ENCODE measurements around the gene LMBR1L. TPM values are rescaled to one million over a fixed set of nuclear protein-coding genes. Genes with fewer than 3 reads are reported as not detected.
"Not testable (repeated sequence)": the region's sequence is repeated elsewhere in the genome, so short reads cannot be mapped to it uniquely, and the experiment has no call there.

The LMBR1L gene
- total and polyA plus RNA-seq, 2 donors = 35.1 to 112 TPM

DNA sequence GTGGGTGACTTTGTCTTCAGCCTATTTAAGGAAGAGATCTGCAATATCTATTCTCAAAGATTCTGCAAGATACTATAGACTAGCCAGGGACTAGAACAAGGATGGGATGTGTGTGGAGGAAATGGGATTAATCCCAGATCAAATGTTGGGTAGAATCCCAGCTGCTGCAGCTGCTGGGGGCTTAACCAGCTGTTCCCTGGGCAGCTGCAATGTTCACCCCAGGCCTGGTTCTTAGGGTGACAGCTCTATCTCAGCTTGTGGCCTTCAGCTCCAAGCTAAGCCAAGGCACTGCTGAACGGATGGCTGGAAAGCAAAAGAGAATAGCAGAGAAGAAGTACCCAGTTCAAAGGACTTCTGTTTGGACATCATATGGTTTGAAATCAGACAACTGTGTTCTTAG lies 30.9 kb downstream of the LMBR1L start:
- WGBS = 94% methylated on average over 1 of the region's 1 CpG
- DNase-seq (ENCODE audit: low read depth in 6 of 9, low spot score in 9 of 9) = no peak
- Histone ChIP-seq H3K9me3 (ENCODE audit: control insufficient read depth in 2 of 2, insufficient read depth in 1 of 2, low read length in 1 of 2) (no peaks in the 10 kb centered on the region), H3K27me3 (ENCODE audit: control insufficient read depth in 2 of 2, insufficient read depth in 1 of 2, low read length in 1 of 2) (peaks cover 0 to 7% of the 10 kb centered on the region in 2 donors), H3K4me3 (ENCODE audit: low read length in 2 of 2) (no peak overlapping the region), H3K4me1 (ENCODE audit: control insufficient read depth in 2 of 2, insufficient read depth in 2 of 2, low read length in 2 of 2) (no peaks in the 10 kb centered on the region), H3K27ac (ENCODE audit: low read depth in 1 of 2, low read length in 1 of 2) (no peak overlapping the region), H3K36me3 (ENCODE audit: control insufficient read depth in 2 of 2, insufficient read depth in 2 of 2, low read length in 1 of 2) (no peaks in the 10 kb centered on the region)

- 97% methylated on average over 11 of the region's 11 CpGs for WGBS
These were observed 39.7 kb downstream of the LMBR1L start for GRCh38 chr12:49070971-49071370.

DNA sequence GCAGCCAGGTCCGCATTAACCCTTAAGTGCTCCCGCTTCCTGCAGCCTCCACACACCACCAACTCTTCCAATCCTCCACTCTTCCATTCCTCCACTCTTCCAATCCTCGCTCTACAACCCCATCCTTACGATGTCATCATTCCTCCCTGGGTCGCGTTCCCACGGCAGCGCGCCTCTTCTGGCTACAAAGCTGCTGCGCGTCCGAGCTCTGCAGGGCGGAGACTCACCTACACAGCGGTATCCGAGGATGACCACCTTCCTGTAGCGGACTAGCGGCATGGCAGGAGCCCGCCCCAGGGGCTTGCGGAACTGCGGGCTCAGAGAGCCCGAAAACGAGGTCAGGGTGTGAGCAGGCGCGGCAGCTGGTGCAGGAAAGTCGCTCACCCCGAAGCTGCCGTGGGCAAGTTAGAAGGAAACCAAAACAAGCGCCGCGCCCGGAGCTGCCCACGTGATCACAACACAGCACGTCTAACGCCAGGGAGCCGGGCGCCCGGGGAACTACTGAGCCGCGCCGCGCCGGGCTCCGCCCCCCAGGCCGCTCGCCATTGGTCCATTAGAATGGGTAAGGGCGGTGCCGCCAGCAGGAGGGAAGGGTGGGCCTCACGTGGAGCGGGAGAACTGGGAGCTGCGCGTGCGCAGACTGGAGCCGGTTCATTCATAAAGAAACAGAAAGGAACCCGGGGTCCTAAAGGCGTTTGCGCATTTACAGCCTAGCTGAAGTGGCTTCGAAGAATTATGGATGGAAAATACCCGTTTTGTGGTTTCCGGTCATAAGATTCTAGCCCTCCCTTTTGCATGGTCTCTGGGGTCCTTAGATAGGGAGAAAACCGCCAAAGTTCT lies 40.9 kb downstream of the LMBR1L start, which contains the start of gene RHEBL1:
Gene RHEBL1 (minus strand): TSS at position 473 of the 840 bp plus-strand sequence. CDS start 194 bp downstream, at position 279.
- Histone ChIP-seq H3K4me3 (ENCODE audit: low read length in 2 of 2) (peak within 1 kb of the TSS; percentile 62 to 63), H3K36me3 (ENCODE audit: control insufficient read depth in 2 of 2, insufficient read depth in 2 of 2, low read length in 1 of 2) (peaks cover 2 to 6% of the 10 kb centered on the region in 2 donors), H3K27me3 (ENCODE audit: control insufficient read depth in 2 of 2, insufficient read depth in 1 of 2, low read length in 1 of 2) (peaks cover 0 to 2% of the 10 kb centered on the region in 2 donors), H3K4me1 (ENCODE audit: control insufficient read depth in 2 of 2, insufficient read depth in 2 of 2, low read length in 2 of 2) (peaks cover 9 to 14% of the 10 kb centered on the region in 2 donors), H3K9me3 (ENCODE audit: control insufficient read depth in 2 of 2, insufficient read depth in 1 of 2, low read length in 1 of 2) (peaks cover 0 to 3% of the 10 kb centered on the region in 2 donors), H3K27ac (ENCODE audit: low read depth in 1 of 2, low read length in 1 of 2) (peak within 1 kb of the TSS; percentile 71 to 80)
- DNase-seq (ENCODE audit: low read depth in 6 of 9, low spot score in 9 of 9) = peak; percentile 96 to 99 (median 98)
- under 1% methylated on average over 60 of the region's 60 CpGs for WGBS

More at GRCh38 chr12:49070971-49071370, 39.7 kb downstream of the LMBR1L start:
- Histone ChIP-seq H3K27ac (ENCODE audit: low read depth in 1 of 2, low read length in 1 of 2) (no peak overlapping the region), H3K4me3 (ENCODE audit: low read length in 2 of 2) (no peak overlapping the region), H3K9me3 (ENCODE audit: control insufficient read depth in 2 of 2, insufficient read depth in 1 of 2, low read length in 1 of 2) (no peaks in the 10 kb centered on the region), H3K36me3 (ENCODE audit: control insufficient read depth in 2 of 2, insufficient read depth in 2 of 2, low read length in 1 of 2) (no peaks in the 10 kb centered on the region), H3K4me1 (ENCODE audit: control insufficient read depth in 2 of 2, insufficient read depth in 2 of 2, low read length in 2 of 2) (peaks cover 9 to 14% of the 10 kb centered on the region in 2 donors), H3K27me3 (ENCODE audit: control insufficient read depth in 2 of 2, insufficient read depth in 1 of 2, low read length in 1 of 2) (peaks cover 0 to 2% of the 10 kb centered on the region in 2 donors)
- no peak for DNase-seq (ENCODE audit: low read depth in 6 of 9, low spot score in 9 of 9)

GRCh38 chr12:49068879-49069506 lies 41.7 kb downstream of the LMBR1L start:
- peaks cover 0 to 2% of the 10 kb centered on the region in 2 donors for H3K27me3 ChIP-seq (ENCODE audit: control insufficient read depth in 2 of 2, insufficient read depth in 1 of 2, low read length in 1 of 2)
- peak overlapping the region; percentile 62 to 63 for H3K4me3 ChIP-seq (ENCODE audit: low read length in 2 of 2)
- DNase-seq (ENCODE audit: low read depth in 6 of 9, low spot score in 9 of 9) = no peak
- 33% methylated on average over 21 of the region's 21 CpGs for WGBS
- peaks cover 9 to 14% of the 10 kb centered on the region in 2 donors for H3K4me1 ChIP-seq (ENCODE audit: control insufficient read depth in 2 of 2, insufficient read depth in 2 of 2, low read length in 2 of 2)
- peaks cover 0 to 3% of the 10 kb centered on the region in 2 donors for H3K9me3 ChIP-seq (ENCODE audit: control insufficient read depth in 2 of 2, insufficient read depth in 1 of 2, low read length in 1 of 2)
- H3K36me3 ChIP-seq (ENCODE audit: control insufficient read depth in 2 of 2, insufficient read depth in 2 of 2, low read length in 1 of 2) = peaks cover 4 to 7% of the 10 kb centered on the region in 2 donors
- no peak overlapping the region for H3K27ac ChIP-seq (ENCODE audit: low read depth in 1 of 2, low read length in 1 of 2)

DNA sequence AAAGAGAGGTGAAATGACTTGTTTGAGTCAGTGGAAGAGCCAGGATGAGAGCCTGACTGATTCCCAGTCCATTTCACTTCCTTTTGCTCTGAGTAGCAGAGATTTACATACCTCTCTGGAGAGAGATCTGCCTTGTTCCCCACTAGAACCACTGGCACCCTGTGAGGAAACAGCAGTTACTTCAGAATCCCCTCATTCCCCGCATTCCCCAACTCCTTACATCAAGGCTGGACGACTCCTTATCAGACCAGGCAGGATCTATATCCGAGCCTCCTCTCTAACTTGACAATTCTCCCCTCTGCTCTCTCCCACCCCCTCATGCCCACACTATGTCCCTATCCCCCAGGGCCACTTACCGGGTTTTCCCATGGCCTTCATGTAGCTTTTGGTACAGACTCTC lies 44.5 kb downstream of the LMBR1L start:
- 97% methylated on average over 4 of the region's 4 CpGs for WGBS
- no peak for DNase-seq (ENCODE audit: low read depth in 6 of 9, low spot score in 9 of 9)
- peaks cover 11 to 16% of the 10 kb centered on the region in 2 donors for H3K4me1 ChIP-seq (ENCODE audit: control insufficient read depth in 2 of 2, insufficient read depth in 2 of 2, low read length in 2 of 2)
- H3K36me3 ChIP-seq (ENCODE audit: control insufficient read depth in 2 of 2, insufficient read depth in 2 of 2, low read length in 1 of 2) = peaks cover 4 to 7% of the 10 kb centered on the region in 2 donors
- peaks cover 0 to 2% of the 10 kb centered on the region in 2 donors for H3K27me3 ChIP-seq (ENCODE audit: control insufficient read depth in 2 of 2, insufficient read depth in 1 of 2, low read length in 1 of 2)
- peaks cover 0 to 3% of the 10 kb centered on the region in 2 donors for H3K9me3 ChIP-seq (ENCODE audit: control insufficient read depth in 2 of 2, insufficient read depth in 1 of 2, low read length in 1 of 2)
- H3K4me3 ChIP-seq (ENCODE audit: low read length in 2 of 2) = no peak overlapping the region
- H3K27ac ChIP-seq (ENCODE audit: low read depth in 1 of 2, low read length in 1 of 2) = no peak overlapping the region

- H3K36me3 ChIP-seq (ENCODE audit: control insufficient read depth in 2 of 2, insufficient read depth in 2 of 2, low read length in 1 of 2) = peaks cover 4 to 7% of the 10 kb centered on the region in 2 donors
- no peak for DNase-seq (ENCODE audit: low read depth in 6 of 9, low spot score in 9 of 9)
- peaks cover 0 to 2% of the 10 kb centered on the region in 2 donors for H3K27me3 ChIP-seq (ENCODE audit: control insufficient read depth in 2 of 2, insufficient read depth in 1 of 2, low read length in 1 of 2)
- peaks cover 1 to 9% of the 10 kb centered on the region in 2 donors for H3K9me3 ChIP-seq (ENCODE audit: control insufficient read depth in 2 of 2, insufficient read depth in 1 of 2, low read length in 1 of 2)
- WGBS = 98% methylated on average over 5 of the region's 5 CpGs
- H3K4me3 ChIP-seq (ENCODE audit: low read length in 2 of 2) = no peak overlapping the region
- peaks cover 11 to 14% of the 10 kb centered on the region in 2 donors for H3K4me1 ChIP-seq (ENCODE audit: control insufficient read depth in 2 of 2, insufficient read depth in 2 of 2, low read length in 2 of 2)
- H3K27ac ChIP-seq (ENCODE audit: low read depth in 1 of 2, low read length in 1 of 2) = no peak overlapping the region
These were observed 45.9 kb downstream of the LMBR1L start for GRCh38 chr12:49064767-49065152.

DNA sequence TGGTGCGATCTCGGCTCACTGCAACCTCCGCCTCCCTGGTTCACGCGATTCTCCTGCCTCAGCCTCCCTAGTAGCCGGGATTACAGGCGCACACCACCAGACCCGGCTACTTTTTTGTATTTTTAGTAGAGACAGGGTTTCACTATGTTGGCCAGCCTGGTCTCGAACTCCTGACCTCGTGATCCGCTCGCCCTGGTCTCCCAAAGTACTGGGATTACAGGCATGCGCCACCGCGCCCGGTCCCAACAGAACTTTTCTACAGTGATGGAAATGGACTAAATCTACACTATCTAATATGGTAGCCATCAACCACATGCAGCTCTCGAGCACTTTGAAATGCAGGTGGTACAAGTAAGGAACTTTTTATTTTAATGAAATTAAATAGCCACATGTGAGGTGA lies 48.7 kb downstream of the LMBR1L start:
- not testable (repeated sequence) for H3K27ac ChIP-seq (ENCODE audit: low read depth in 1 of 2, low read length in 1 of 2); H3K9me3 ChIP-seq (ENCODE audit: control insufficient read depth in 2 of 2, insufficient read depth in 1 of 2, low read length in 1 of 2); H3K4me3 ChIP-seq (ENCODE audit: low read length in 2 of 2); H3K27me3 ChIP-seq (ENCODE audit: control insufficient read depth in 2 of 2, insufficient read depth in 1 of 2, low read length in 1 of 2); H3K36me3 ChIP-seq (ENCODE audit: control insufficient read depth in 2 of 2, insufficient read depth in 2 of 2, low read length in 1 of 2); DNase-seq (ENCODE audit: low read depth in 6 of 9, low spot score in 9 of 9)
- WGBS = 98% methylated on average over 17 of the region's 17 CpGs
- peaks cover 24 to 31% of the 10 kb centered on the region in 2 donors for H3K4me1 ChIP-seq (ENCODE audit: control insufficient read depth in 2 of 2, insufficient read depth in 2 of 2, low read length in 2 of 2)

DNA sequence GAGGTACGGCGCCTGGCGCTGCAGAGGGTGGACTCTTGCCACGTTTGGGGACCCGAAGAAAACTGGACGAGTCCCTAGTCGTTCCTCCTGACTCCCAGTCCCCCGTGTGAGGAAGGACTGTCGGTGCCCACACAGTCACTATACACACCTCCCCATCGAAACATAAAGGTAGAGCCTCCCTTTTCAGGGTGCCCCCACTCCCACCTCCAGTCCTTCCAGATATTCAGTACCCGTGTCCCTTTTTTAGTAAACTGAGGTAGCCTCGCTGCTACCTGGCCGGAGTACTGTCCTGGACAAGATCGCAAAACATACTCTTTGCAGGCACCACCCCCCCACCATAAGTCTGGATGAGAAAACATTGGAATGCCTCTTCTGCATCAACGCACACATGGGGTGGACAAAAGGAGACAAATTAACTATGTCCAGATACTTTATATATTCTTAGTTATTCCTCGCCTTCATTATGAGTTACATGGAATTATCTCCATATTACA lies 49.4 kb downstream of the LMBR1L start:
- Histone ChIP-seq H3K9me3 (ENCODE audit: control insufficient read depth in 2 of 2, insufficient read depth in 1 of 2, low read length in 1 of 2) (peaks cover 1 to 9% of the 10 kb centered on the region in 2 donors), H3K4me1 (ENCODE audit: control insufficient read depth in 2 of 2, insufficient read depth in 2 of 2, low read length in 2 of 2) (peaks cover 31 to 39% of the 10 kb centered on the region in 2 donors), H3K27me3 (ENCODE audit: control insufficient read depth in 2 of 2, insufficient read depth in 1 of 2, low read length in 1 of 2) (no peaks in the 10 kb centered on the region), H3K27ac (ENCODE audit: low read depth in 1 of 2, low read length in 1 of 2) (peak overlapping the region in 1 of 2 donors; percentile 66), H3K36me3 (ENCODE audit: control insufficient read depth in 2 of 2, insufficient read depth in 2 of 2, low read length in 1 of 2) (peaks cover 4 to 7% of the 10 kb centered on the region in 2 donors), H3K4me3 (ENCODE audit: low read length in 2 of 2) (peak overlapping the region; percentile 98 to 99)
- DNase-seq (ENCODE audit: low read depth in 6 of 9, low spot score in 9 of 9) = no peak
- 14% methylated on average over 16 of the region's 16 CpGs for WGBS

All from thymus (tissue), 11 donors.